Endothelial cell of umbilical vein (primary cell): ENCODE results near the gene PAPLN. TPM values are rescaled to one million over a fixed set of nuclear protein-coding genes. Genes with fewer than 3 reads are reported as not detected.

Source experiments
- BruUV-seq: library from RNA; stranded (reverse); fragments of 400-500 nt; replicated peaks from 2 replicates; lab custom pipeline; 2021; lab: Mats Ljungman, UMichigan
- CTCF ChIA-PET: fragments of 300-600, 350-600 bp; sonication (Branson Sonifier 250); formaldehyde crosslinking; loops from one replicate; lab custom pipeline; 2021; ENCODE audit warnings: antibody characterized with exemption, inconsistent platforms; lab: Charles Lee
- POLR2A ChIA-PET: fragments of 300-600, 350-600 bp; sonication (Branson Sonifier 250); formaldehyde crosslinking; loops from one replicate; lab custom pipeline; 2021; ENCODE audit warnings: antibody characterized with exemption, inconsistent platforms; lab: Charles Lee
- DNase-seq: peaks from one replicate; pipeline ENCODE4 v3.0.0-alpha.2; 2011; ENCODE audit warnings: low read depth, low spot score
- FAIRE-seq: peaks from 2 replicates; lab custom pipeline; 2011; peaks lifted over from hg19 to GRCh38; lab: Jason Lieb, UNC
- H2AFZ ChIP-seq: 2 replicates; pipeline ENCODE4 v1.6.0; 2012; ENCODE audit warnings: low read depth, low read length, control low read depth, inconsistent platforms
- H3K27ac ChIP-seq: 2 replicates; pipeline ENCODE4 v1.5.1; 2011; ENCODE audit warnings: low read depth, mild to moderate bottlenecking, control low read depth, low read length, moderate library complexity; ENCODE audit not compliant: insufficient read depth
- H3K27me3 ChIP-seq, 2 experiments: 2 replicates each; pipeline versions ENCODE4 v1.6.0 to v1.6.1; 2011; ENCODE audit warnings: low read length in 2 of 2, mixed read lengths in 1 of 2; ENCODE audit not compliant: control insufficient read depth in 2 of 2, insufficient read depth in 2 of 2
- H3K36me3 ChIP-seq, 2 experiments: 2 replicates in 1 of 2; 3 replicates in 1 of 2; pipeline ENCODE4 v1.5.1; 2011; ENCODE audit warnings: low read length in 2 of 2, mild to moderate bottlenecking in 1 of 2, moderate library complexity in 1 of 2; ENCODE audit not compliant: control insufficient read depth in 2 of 2, insufficient read depth in 2 of 2; ENCODE audit errors: extremely low read depth in 1 of 2
- H3K4me1 ChIP-seq: 3 replicates; pipeline ENCODE4 v1.5.1; 2011; ENCODE audit warnings: mild to moderate bottlenecking, low read length; ENCODE audit not compliant: control insufficient read depth, insufficient read depth; ENCODE audit errors: extremely low read depth
- H3K4me2 ChIP-seq: 2 replicates; pipeline ENCODE4 v1.6.1; 2011; ENCODE audit warnings: low read length, control low read depth, mixed read lengths; ENCODE audit not compliant: insufficient read depth
- H3K4me3 ChIP-seq, 3 experiments: fragments of 200-600 bp in 1 of 3; sonication (generic), shearing (Covaris generic) in 1 of 3; replicated peaks in 1 of 3; 2 replicates each; pipeline ENCODE4 v1.5.1; 2011 to 2016; ENCODE audit warnings: control low read depth in 3 of 3, low read length in 3 of 3, mild to moderate bottlenecking in 2 of 3, inconsistent platforms in 1 of 3, low read depth in 1 of 3, moderate library complexity in 1 of 3; ENCODE audit not compliant: insufficient read depth in 1 of 3
- H3K79me2 ChIP-seq: 2 replicates; pipeline ENCODE4 v1.6.0; 2012; ENCODE audit warnings: low read length, inconsistent platforms; ENCODE audit not compliant: control insufficient read depth, insufficient read depth
- H3K9ac ChIP-seq: replicated peaks from 2 replicates; pipeline ENCODE3; 2011; ENCODE audit warnings: low read length, control low read depth; ENCODE audit not compliant: insufficient read depth; ENCODE audit errors: extremely low read depth
- H3K9me1 ChIP-seq: replicated peaks from 3 replicates; pipeline ENCODE4 v1.6.0; 2011; ENCODE audit warnings: mild to moderate bottlenecking, low read length; ENCODE audit not compliant: control insufficient read depth, insufficient read depth; ENCODE audit errors: extremely low read depth
- H3K9me3 ChIP-seq: replicated peaks from 2 replicates; pipeline ENCODE4 v1.5.1; 2012; ENCODE audit warnings: low read length, inconsistent platforms; ENCODE audit not compliant: control insufficient read depth, insufficient read depth
- H4K20me1 ChIP-seq: replicated peaks from 2 replicates; pipeline ENCODE3; 2011; ENCODE audit warnings: mild to moderate bottlenecking, low read length; ENCODE audit not compliant: control insufficient read depth, insufficient read depth; ENCODE audit errors: extremely low read depth
- CTCF ChIP-seq, 2 donors: IDR thresholded peaks; 1 replicate in 1 of 2; 2 replicates in 1 of 2; pipeline ENCODE4 v1.5.1; 2011; ENCODE audit warnings: low read length in 2 of 2, mild to moderate bottlenecking in 2 of 2, moderate library complexity in 2 of 2, control low read depth in 1 of 2, inconsistent platforms in 1 of 2, low read depth in 1 of 2; ENCODE audit not compliant: insufficient read depth in 1 of 2; ENCODE audit errors: extremely low read depth in 1 of 2
- EZH2 ChIP-seq: IDR thresholded peaks from 2 replicates; pipeline ENCODE4 v1.6.1; 2012; ENCODE audit warnings: borderline replicate concordance, low read depth, mild to moderate bottlenecking, moderate library complexity, low read length, inconsistent platforms; ENCODE audit not compliant: severe bottlenecking
- FOS ChIP-seq: IDR thresholded peaks from 2 replicates; pipeline ENCODE4 v1.6.1; 2011; ENCODE audit warnings: mild to moderate bottlenecking, low read length, moderate library complexity, borderline replicate concordance; ENCODE audit not compliant: insufficient read depth
- GATA2 ChIP-seq: IDR thresholded peaks from 2 replicates; pipeline ENCODE4 v1.7.0; 2011; ENCODE audit warnings: low read depth, mild to moderate bottlenecking, moderate library complexity, mixed read lengths, low read length; ENCODE audit not compliant: insufficient read length, insufficient read depth
- JUN ChIP-seq: IDR thresholded peaks from 2 replicates; pipeline ENCODE4 v1.6.1; 2011; ENCODE audit warnings: borderline replicate concordance, low read depth; ENCODE audit not compliant: insufficient read length, insufficient read depth
- MAX ChIP-seq: IDR thresholded peaks from 2 replicates; pipeline ENCODE4 v1.6.1; 2011; ENCODE audit not compliant: insufficient read depth, insufficient read length
- MYC ChIP-seq: IDR thresholded peaks from one replicate; pipeline ENCODE4 v1.6.1; 2011; ENCODE audit warnings: mild to moderate bottlenecking, low read depth, low read length
- POLR2A ChIP-seq: IDR thresholded peaks from 2 replicates; pipeline ENCODE4 v1.6.1; 2012; ENCODE audit warnings: low read depth, mild to moderate bottlenecking, control low read depth, low read length
- POLR2AphosphoS5 ChIP-seq: IDR thresholded peaks from 2 replicates; pipeline ENCODE4 v1.6.1; 2012; ENCODE audit warnings: low read depth, mild to moderate bottlenecking, control low read depth, low read length, moderate library complexity; ENCODE audit not compliant: insufficient read depth
- dilution Hi-C: fragments of 300-500 bp; cut with MboI; formaldehyde crosslinking; loops from one replicate; pipeline ENCODE4 v1.15.0; 2019; ENCODE audit warnings: low sequenced_read_pairs; ENCODE audit not compliant: extremely low pct_ligation_motif_present
- intact Hi-C: fragments of 100-400 bp; cut with micrococcal nuclease; formaldehyde crosslinking; loops from one replicate; pipeline ENCODE4 v1.10.0; 2022
- polyA plus RNA-seq, 4 experiments: library from polyadenylated mRNA; depleted of rRNA in 3 of 4; stranded (reverse) in 3 of 4; unstranded in 1 of 4; fragments of >200 nt; gene quantifications; 2 replicates each; pipeline versions ENCODE4 v1.2.1 to v1.2.3, GENCODE V29; 2011 to 2012; ENCODE audit warnings: missing spikeins in 1 of 4
- total RNA-seq: library from RNA; stranded (reverse); gene quantifications from 2 replicates; pipeline ENCODE4 v1.2.3, GENCODE V29; 2021

Gene PAPLN
- total and polyA plus RNA-seq, 2 donors (not counting 3 experiments of a cell fraction or from before 2014, with no cell fraction given), result 5.5 to 6.4 TPM

GRCh38 chr14:73258076-73258475, 20.8 kb downstream of the PAPLN start:
- Histone ChIP-seq H3K4me1 (no peaks in the 10 kb centered on the region), H3K9ac (no peak overlapping the region), H3K4me3 (no peak overlapping the region), H3K79me2 (no peaks in the 10 kb centered on the region), H3K4me2 (no peak overlapping the region), H3K36me3 (no peaks in the 10 kb centered on the region), H3K9me3 (no peaks in the 10 kb centered on the region), H4K20me1 (no peaks in the 10 kb centered on the region), H3K27ac (no peak overlapping the region), H3K27me3 (no peaks in the 10 kb centered on the region), H2AFZ (no peak overlapping the region), H3K9me1 (no peaks in the 10 kb centered on the region)
- no peak for FAIRE-seq
- dilution Hi-C loops (no loop called here), intact Hi-C loops (no loop called here)
- ChIA-PET POLR2A (interaction anchor here (0.7 kb wide), 1 partner anchor 849 kb away, joined by 4 read pairs; no protein-coding TSS in a partner anchor), CTCF (interaction anchor here (1.3 kb wide), 1 partner anchor 214 kb away, joined by 3 read pairs; no protein-coding TSS in a partner anchor)
- no peak for TF ChIP-seq JUN
- TF ChIP-seq POLR2A, result no peak
- TF ChIP-seq EZH2, result no peak
- TF ChIP-seq CTCF (IDR thresholded peaks at IDR 0.05; ENCODE audit: extremely low read depth in 1 of 2, insufficient read depth in 1 of 2, low read depth in 1 of 2, low read length in 2 of 2), result no peak
- TF ChIP-seq FOS, result no peak
- TF ChIP-seq MYC, result no peak
- no peak for TF ChIP-seq POLR2AphosphoS5
- TF ChIP-seq GATA2, result no peak
- no peak for TF ChIP-seq MAX
- no peak for DNase-seq
- no TSS peak for BruUV-seq
